MCF 10A (cell line): ENCODE measurements around the gene GIT1. TPM values are rescaled to one million over a fixed set of nuclear protein-coding genes. Genes with fewer than 3 reads are reported as not detected.

Experiments
- BruUV-seq: library from RNA; stranded (reverse); fragments of 400-500 nt; replicated peaks from 2 replicates; lab custom pipeline; 2021; lab: Mats Ljungman, UMichigan
- CTCF ChIA-PET: fragments of 300-600 bp; sonication (Branson Sonifier 250); formaldehyde crosslinking; extraction: SDS; loops from one replicate; lab custom pipeline; 2021; ENCODE audit warnings: antibody characterized with exemption, inconsistent platforms; lab: Yijun Ruan, JAX
- POLR2A ChIA-PET: fragments of 300-600, 350-650 bp; sonication (Branson Sonifier 250); formaldehyde crosslinking; extraction: SDS; loops from one replicate; lab custom pipeline; 2020; ENCODE audit warnings: antibody characterized with exemption, inconsistent platforms; lab: Yijun Ruan, JAX
- DNase-seq: peaks from one replicate; pipeline ENCODE4 v3.0.0-alpha.2; 2018; ENCODE audit not compliant: unreplicated experiment
- H3K27ac Mint-ChIP-seq: one replicate; pipeline ENCODE4 v1.8.0; 2022; ENCODE audit warnings: mild to moderate bottlenecking, low read depth, mixed read lengths; ENCODE audit not compliant: unreplicated experiment
- H3K27me3 Mint-ChIP-seq: one replicate; pipeline ENCODE4 v1.8.0; 2022; ENCODE audit warnings: mixed read lengths; ENCODE audit not compliant: insufficient read depth, unreplicated experiment
- H3K36me3 Mint-ChIP-seq: one replicate; pipeline ENCODE4 v1.8.0; 2022; ENCODE audit warnings: mild to moderate bottlenecking, moderate library complexity, mixed read lengths; ENCODE audit not compliant: insufficient read depth, unreplicated experiment
- H3K4me1 Mint-ChIP-seq: one replicate; pipeline ENCODE4 v1.8.0; 2022; ENCODE audit warnings: mixed read lengths; ENCODE audit not compliant: insufficient read depth, unreplicated experiment
- H3K4me3 Mint-ChIP-seq: one replicate; pipeline ENCODE4 v1.8.0; 2022; ENCODE audit warnings: mild to moderate bottlenecking, moderate library complexity, mixed read lengths; ENCODE audit not compliant: unreplicated experiment
- H3K9me3 Mint-ChIP-seq: one replicate; pipeline ENCODE4 v1.8.0; 2022; ENCODE audit warnings: mixed read lengths; ENCODE audit not compliant: unreplicated experiment
- intact Hi-C: fragments of 100-400 bp; cut with micrococcal nuclease; formaldehyde crosslinking; loops from 2 replicates; pipeline ENCODE4 v1.14.1; 2022
- total RNA-seq: library from RNA; stranded (reverse); gene quantifications from 2 replicates; pipeline ENCODE4 v1.2.3, GENCODE V29; 2022
- TF ChIP-seq, protein P1 (sequence below): fragments of 200-600 bp; IDR thresholded peaks from one replicate; pipeline ENCODE4 v1.8.0; 2022; ENCODE audit warnings: antibody characterized with exemption, mild to moderate bottlenecking; ENCODE audit not compliant: unreplicated experiment

Gene GIT1
- total RNA-seq, 1 experiment from 2014 or later = 49.0 TPM

DNA sequence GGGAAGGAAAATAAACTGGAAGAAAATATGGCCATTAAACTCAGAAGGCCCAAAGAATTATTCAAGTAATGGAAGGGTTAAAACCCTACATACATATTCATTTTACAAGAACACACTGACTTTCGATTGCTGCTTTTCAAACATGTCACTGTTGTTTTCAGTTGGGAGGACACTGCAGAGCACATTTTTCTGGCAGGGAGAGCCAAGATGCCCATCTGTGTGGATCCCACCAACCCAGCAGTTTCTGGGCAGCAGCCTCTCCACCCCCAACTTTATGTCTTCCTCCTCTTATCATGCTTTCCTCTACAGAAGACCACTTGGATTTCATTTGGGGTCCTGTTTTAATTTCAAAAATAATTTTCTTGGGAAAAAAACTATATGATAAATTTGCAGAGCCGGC is 40.4 kb upstream of the GIT1 start:
- intact Hi-C loops = no loop called here
- no peak for DNase-seq
- Mint-ChIP-seq H3K27me3 (no peaks in the 10 kb centered on the region), H3K9me3 (no peaks in the 10 kb centered on the region), H3K4me3 (no peak overlapping the region), H3K4me1 (peaks cover 11% of the 10 kb centered on the region), H3K27ac (no peak overlapping the region), H3K36me3 (peaks cover 42% of the 10 kb centered on the region)
- BruUV-seq = no TSS peak
- ChIA-PET POLR2A (no interaction called here), CTCF (interaction anchor here (1.0 kb wide), 1 partner anchor 9 kb away, joined by 8 read pairs; no protein-coding TSS in a partner anchor)
- TF ChIP-seq, protein P1, sequence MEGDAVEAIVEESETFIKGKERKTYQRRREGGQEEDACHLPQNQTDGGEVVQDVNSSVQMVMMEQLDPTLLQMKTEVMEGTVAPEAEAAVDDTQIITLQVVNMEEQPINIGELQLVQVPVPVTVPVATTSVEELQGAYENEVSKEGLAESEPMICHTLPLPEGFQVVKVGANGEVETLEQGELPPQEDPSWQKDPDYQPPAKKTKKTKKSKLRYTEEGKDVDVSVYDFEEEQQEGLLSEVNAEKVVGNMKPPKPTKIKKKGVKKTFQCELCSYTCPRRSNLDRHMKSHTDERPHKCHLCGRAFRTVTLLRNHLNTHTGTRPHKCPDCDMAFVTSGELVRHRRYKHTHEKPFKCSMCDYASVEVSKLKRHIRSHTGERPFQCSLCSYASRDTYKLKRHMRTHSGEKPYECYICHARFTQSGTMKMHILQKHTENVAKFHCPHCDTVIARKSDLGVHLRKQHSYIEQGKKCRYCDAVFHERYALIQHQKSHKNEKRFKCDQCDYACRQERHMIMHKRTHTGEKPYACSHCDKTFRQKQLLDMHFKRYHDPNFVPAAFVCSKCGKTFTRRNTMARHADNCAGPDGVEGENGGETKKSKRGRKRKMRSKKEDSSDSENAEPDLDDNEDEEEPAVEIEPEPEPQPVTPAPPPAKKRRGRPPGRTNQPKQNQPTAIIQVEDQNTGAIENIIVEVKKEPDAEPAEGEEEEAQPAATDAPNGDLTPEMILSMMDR = no peak

- Mint-ChIP-seq H3K4me3 (no peak overlapping the region), H3K4me1 (peaks cover 17% of the 10 kb centered on the region), H3K27me3 (no peaks in the 10 kb centered on the region), H3K36me3 (peaks cover 36% of the 10 kb centered on the region), H3K27ac (no peak overlapping the region), H3K9me3 (no peaks in the 10 kb centered on the region)
- POLR2A ChIA-PET = no interaction called here
- TF ChIP-seq, protein P1 = no peak
- DNase-seq = no peak
- intact Hi-C loops = no loop called here
- CTCF ChIA-PET = interaction anchor here (1.0 to 1.4 kb wide), 2 partner anchors 10 to 11 kb away, joined by 4 to 8 read pairs; no protein-coding TSS in a partner anchor
- no TSS peak for BruUV-seq
Observed at GRCh38 chr17:29628644-29629043, 39.2 kb upstream of the GIT1 start.

DNA sequence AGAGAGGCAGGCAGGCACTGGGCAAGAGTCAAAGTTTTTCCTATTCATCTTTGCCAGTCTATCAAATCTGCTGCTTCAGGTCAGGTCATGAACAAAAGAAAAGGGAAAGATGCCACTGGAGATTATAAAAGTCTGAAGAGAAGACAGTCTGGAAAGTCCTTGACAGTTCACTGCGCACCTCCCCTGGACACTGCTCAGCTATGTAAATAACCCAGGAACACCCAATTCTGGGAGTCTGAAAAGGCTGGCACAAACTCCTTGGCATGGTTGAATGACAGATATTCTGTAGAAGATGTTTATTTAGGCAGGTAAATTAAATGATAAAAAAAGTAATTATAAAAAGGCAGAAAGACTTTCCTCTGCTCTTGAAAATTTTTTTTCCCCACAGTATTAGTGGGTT is 38.5 kb upstream of the GIT1 start:
- ChIA-PET POLR2A (interaction anchor here (2.2 kb wide), 1 partner anchor 11 kb away, joined by 7 read pairs; no protein-coding TSS in a partner anchor), CTCF (interaction anchor here (1.4 kb wide), 1 partner anchor 10 kb away, joined by 4 read pairs; no protein-coding TSS in a partner anchor)

DNA sequence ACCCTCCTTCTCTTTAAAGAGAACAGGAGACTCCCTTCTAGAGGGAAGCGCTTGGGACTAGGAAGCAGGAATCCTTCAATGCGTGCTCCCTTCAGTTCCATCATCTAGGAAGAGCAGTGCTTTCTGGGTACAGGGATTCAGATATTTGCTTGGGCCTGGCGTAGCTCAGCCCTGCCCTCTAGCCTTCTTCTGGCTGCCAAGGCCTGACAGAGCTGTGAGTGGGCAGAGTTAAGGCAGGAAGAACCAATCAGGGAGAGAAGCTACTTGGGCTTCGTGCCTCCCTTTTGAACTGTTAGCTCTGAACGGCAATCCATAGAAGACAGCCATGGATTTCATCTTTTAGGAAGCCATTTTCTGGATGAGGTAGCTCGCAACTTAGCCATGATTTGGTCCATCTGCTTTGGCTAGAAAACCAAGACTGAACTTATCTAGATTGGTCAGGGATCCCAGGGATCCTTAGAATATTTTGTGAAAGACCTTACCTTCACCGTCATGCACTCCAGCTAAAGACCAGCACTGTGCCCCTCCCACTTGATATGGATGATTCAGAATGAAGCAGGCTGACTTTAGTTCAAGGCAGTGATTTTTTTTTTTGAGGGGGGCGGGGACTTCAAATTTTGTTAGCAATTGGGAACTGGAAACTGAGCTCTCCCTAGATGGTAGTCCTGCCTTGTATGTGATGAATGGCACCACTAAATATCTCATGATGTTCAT is 35.7 kb upstream of the GIT1 start:
- CTCF ChIA-PET = interaction anchor here (0.5 to 2.5 kb wide), 10 partner anchors 14 to 1440 kb away, joined by 3 to 11 read pairs (median 3); no protein-coding TSS in a partner anchor
- Mint-ChIP-seq H3K4me3 (no peak overlapping the region), H3K9me3 (no peaks in the 10 kb centered on the region), H3K27me3 (no peaks in the 10 kb centered on the region), H3K36me3 (peaks cover 17% of the 10 kb centered on the region), H3K27ac (no peak overlapping the region), H3K4me1 (peaks cover 39% of the 10 kb centered on the region)
- intact Hi-C loops = no loop called here
- BruUV-seq = no TSS peak
- TF ChIP-seq, protein P1 = no peak
- POLR2A ChIA-PET = interaction anchor here (0.6 to 1.9 kb wide), 4 partner anchors 9 to 394 kb away, joined by 3 to 16 read pairs (median 6); no protein-coding TSS in a partner anchor
- peak; percentile 20 for DNase-seq

More for the DNA sequence above, 38.5 kb upstream of the GIT1 start:
- no peak for DNase-seq
- Mint-ChIP-seq H3K9me3 (no peaks in the 10 kb centered on the region), H3K36me3 (peaks cover 38% of the 10 kb centered on the region), H3K4me1 (peaks cover 23% of the 10 kb centered on the region), H3K27ac (no peak overlapping the region), H3K4me3 (no peak overlapping the region), H3K27me3 (no peaks in the 10 kb centered on the region)
- BruUV-seq = no TSS peak
- TF ChIP-seq, protein P1 = no peak
- intact Hi-C loops = no loop called here
